SW480 (cell line): ENCODE results near the gene SNX17.

Source experiments
- DNase-seq: peaks from one replicate; pipeline ENCODE4 v3.0.0-alpha.2; 2016; ENCODE audit warnings: low spot score

Gene SNX17

GRCh38 chr2:27363933-27364332 lies 6.5 kb upstream of the SNX17 start:
- DNase-seq: no peak

- DNase-seq: peak; percentile 53
Observed at GRCh38 chr2:27369471-27370025, 868 bp upstream of the SNX17 start.

DNA sequence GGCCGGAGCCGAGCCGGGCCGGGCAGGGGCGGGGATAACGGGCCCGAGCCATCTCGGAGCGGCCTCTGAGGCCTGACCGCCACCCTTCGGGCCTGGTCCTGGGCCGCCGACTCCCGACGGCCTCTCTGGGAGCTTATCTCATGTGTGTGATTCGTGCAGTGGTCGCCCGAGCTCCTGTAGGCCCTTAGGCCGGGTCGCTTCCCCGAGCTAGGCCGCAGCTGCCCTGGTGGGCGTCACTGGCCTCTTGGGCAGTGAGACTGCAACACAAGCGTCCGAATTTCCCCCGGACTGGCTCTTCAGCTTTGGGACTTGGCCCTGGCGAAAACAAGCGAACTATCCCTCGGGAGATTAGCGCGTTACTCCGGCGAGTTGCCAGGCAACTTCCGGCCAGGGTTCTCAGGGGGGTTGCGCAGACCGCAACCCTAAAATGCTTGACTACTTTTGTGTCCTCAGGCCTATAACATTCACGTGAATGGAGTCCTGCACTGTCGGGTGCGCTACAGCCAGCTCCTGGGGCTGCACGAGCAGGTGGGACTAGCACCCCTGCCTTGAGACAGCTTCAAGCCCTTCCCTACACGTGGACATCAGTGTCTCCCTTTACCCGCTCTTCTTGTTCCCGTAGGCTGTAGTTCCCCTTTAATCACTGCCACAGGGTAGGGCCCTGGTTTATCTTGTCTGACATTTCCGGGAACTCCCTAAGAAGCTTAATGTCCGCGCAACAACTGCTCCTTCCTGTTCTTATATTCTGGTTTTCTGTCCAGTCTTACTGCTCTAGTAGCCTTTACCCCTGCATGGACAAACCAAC lies 602 bp downstream of the SNX17 start:
- peak; percentile 54 for DNase-seq

GRCh38 chr2:27372937-27373336 lies 2.5 kb downstream of the SNX17 start:
- DNase-seq: no peak

DNA sequence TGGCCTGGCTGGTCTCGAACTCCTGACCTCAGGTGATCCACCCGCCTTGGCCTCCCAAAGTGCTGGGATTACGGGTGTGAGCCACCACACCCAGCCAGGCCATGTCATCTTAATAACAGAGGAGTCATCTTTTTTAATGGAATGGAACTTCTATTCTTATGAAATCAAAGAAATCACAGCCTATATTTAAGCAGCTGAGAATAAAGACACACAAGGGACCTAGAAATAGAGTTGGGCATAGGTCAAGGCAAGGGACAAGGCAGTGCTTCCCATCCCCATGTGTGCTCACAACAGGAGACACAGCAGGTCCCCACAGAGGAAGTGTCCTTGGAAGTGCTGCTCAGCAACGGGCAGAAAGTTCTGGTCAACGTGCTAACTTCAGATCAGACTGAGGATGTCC lies 3.2 kb downstream of the SNX17 start:
- DNase-seq: no peak

DNA sequence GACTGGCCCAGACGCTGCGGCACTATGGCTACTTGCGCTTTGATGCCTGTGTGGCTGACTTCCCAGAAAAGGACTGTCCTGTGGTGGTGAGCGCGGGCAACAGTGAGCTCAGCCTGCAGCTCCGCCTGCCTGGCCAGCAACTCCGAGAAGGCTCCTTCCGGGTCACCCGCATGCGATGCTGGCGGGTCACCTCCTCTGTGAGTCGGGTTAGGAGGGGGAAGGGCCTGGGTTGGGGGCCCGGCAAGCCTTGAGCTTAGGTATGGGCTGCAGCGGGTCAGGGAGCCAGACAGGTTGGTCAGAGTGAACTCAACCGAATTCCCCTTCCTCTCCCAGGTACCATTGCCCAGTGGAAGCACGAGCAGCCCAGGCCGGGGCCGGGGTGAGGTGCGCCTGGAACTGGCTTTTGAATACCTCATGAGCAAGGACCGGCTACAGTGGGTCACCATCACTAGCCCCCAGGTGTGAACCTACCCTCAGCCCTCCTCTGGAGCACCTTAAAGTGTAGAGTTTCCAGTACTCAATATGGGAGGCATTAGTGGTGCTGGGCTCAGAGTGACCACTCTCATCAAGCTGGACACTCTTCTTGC lies 5.2 kb downstream of the SNX17 start:
- no peak for DNase-seq

DNA sequence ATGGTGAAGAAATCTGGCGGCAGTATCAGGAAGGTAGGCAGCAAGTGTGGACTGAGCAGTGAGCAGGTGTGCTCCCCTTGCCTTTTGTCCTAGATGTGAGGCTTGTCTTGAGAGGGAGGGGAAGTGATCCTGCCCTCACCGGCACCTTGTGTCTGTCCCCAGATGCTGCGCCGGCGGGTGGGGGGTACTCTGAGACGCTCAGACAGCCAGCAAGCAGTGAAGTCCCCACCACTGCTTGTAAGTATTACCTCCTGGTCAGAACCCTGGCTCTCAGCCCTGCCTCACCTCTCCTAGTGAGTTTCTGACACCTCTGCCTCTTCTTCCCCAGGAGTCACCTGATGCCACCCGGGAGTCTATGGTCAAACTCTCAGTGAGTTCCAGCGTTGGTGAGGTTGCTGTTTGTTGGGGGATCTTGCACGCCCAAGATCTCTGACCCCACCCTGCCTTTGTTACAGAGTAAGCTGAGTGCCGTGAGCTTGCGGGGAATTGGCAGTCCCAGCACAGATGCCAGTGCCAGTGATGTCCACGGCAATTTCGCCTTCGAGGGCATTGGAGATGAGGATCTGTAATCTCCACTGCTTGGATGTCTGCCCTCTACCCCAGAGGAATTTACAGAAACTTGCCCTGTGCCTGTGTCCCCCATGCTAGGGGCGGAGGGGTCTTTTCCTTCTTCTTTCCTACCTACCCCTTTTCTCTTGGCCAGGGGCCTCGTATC lies 5.9 kb downstream of the SNX17 start:
- no peak for DNase-seq

- DNase-seq: no peak
Observed at GRCh38 chr2:27376866-27377617, 6.6 kb downstream of the SNX17 start.

- DNase-seq: no peak
Observed at GRCh38 chr2:27377618-27378095, 7.2 kb downstream of the SNX17 start.

- no peak for DNase-seq
Observed at GRCh38 chr2:27378096-27378808, 7.8 kb downstream of the SNX17 start.

- DNase-seq: no peak
Observed at GRCh38 chr2:27378809-27379290, 8.4 kb downstream of the SNX17 start.

DNA sequence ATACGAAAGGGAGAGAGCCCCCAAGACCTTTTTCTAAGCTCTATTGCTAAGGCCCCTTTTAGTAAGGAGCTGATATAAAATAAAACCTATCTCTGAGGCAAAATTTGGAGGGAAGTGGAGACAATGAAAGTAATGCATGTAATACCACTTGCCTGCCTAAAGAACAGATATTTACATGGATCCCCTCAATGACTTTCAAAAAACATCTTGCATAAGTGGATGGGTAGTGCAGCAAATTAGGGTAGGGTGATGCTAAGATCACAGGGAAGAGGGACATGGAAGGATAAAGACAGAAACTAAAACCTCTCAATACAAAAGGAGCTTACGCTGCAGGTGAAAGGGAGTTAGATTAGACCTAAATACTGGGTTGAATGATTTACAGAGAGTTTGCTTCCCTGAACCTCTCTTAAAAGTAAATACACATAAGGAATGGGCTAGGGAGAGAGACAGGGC lies 9.0 kb downstream of the SNX17 start:
- DNase-seq: no peak

GRCh38 chr2:27379836-27380625 lies 9.6 kb downstream of the SNX17 start:
- peak; percentile 54 for DNase-seq

DNA sequence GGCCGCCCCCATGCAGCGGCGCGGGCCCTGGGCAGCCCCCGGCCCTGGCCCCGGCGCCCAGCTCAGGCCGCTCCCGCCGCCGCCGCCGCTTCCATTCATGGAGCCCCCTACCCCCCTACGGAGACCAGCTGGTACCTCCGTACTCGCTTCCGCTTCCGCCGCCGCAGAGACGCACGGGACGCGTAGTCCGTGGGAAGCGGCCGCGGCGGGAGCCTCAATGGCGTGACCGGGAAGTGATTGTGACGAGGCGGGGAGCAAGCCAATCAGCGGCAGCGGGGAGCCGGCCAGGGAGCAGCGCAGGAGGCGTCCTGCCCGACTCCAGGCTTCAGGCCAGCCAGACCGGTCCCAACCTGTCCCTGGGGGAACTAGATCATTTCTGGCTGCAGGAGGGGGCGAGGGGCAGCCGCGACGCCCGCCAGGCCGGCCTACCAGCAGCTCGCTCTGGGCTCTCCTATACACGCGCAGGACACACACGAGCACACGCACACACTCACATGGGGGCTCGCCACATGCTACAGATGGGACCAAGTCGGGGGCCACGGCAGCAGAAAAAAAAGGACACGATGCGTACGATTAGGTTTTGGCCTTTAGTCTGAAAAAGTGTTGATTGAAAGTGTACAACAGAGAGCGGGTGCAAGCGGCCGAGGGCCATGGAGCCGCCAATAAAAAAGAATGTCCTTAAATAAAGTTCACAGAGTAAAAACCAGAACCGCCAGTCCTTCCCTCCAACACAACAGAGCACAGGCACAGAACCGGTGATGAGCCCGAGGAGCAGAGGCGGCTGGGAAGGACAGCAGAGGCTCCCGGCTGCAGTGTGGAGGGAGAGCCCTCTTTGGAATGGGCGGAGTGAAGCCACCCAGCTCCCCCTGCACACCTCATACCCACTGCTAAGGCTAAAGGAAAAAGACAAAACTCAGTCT lies 10.5 kb downstream of the SNX17 start, which contains the start of gene ZNF513:
TSS of gene ZNF513 (minus strand) at position 109 of the 920 bp plus-strand sequence. CDS start 208 bp downstream, outside the sequence.
- peak; percentile 92 for DNase-seq

DNA sequence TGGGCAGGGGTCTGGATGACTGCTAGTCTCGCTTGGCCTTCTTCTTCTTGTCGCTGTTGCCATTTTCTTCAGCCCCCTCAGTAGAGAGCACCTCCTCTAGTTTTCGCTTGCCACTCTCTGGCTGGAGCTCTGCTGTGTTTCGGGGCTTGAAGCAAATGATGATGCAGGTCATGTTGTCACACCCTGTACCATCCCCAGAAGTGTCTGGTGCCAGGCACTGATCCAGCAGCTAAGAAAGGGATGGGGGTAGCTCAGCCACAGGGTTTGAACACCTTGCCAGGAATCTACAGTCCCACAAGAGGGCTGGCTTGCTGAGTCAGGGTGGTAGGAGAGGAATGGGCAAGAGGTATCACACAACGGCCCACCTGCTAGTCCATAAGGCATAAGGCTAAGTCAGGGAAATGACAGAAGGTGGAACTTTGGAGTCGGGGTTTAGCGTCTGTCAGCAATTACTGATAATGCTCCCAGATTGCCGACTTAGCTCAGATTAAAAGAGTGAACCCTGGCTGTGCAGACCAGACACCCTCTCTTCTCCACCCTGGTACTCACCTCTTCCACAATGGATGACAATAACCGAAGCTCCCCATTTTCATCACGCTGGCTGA lies 11.3 kb downstream of the SNX17 start:
- no peak for DNase-seq

DNA sequence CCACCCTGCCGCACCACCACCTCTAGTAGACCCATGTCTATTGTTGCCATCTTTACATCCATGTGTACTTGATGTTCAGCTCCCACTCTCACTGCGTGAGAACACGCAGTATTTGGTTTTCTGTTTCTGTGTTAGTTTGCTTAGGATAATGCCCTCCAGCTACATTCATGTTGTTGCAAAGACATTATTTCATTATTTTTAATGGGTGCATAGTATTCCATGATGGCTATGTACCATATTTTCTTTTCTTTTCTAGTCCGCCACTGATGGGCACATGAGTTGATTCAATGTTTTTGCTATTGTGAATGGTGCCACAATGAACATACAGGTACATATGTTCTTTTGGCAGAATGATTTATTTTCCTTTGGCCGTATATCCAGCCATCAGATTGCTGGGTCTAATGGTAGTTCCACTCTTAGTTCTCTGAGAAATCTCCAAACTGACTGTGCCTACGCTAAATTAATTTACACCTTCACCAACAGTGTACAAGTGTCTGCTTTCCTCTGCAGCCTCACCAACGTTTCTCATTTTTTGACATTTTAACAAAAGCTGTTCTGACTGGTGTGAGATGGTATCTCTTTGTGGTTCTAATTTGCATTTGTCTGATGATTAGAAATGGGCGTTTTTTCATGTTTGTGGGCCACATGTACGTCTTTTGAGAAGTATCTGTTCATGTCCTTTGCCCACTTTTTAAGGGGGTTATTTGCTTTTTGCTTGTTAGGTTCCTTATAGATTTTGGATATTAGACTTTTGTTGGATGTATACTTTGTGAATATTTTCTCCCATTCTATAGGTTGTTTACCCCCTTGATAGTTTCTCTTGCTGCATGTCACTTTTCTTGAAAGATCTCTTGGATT lies 20.6 kb downstream of the SNX17 start:
- DNase-seq: no peak

GRCh38 chr2:27393225-27393624 lies 22.8 kb downstream of the SNX17 start:
- DNase-seq: no peak

- no peak for DNase-seq
Observed at GRCh38 chr2:27398962-27399361, 28.5 kb downstream of the SNX17 start.
